ENCODE measurements around the gene REX1BD.
A peak's percentile ranks its signal among the peaks of the same experiment; 100 is the strongest.

Gene REX1BD

DNA sequence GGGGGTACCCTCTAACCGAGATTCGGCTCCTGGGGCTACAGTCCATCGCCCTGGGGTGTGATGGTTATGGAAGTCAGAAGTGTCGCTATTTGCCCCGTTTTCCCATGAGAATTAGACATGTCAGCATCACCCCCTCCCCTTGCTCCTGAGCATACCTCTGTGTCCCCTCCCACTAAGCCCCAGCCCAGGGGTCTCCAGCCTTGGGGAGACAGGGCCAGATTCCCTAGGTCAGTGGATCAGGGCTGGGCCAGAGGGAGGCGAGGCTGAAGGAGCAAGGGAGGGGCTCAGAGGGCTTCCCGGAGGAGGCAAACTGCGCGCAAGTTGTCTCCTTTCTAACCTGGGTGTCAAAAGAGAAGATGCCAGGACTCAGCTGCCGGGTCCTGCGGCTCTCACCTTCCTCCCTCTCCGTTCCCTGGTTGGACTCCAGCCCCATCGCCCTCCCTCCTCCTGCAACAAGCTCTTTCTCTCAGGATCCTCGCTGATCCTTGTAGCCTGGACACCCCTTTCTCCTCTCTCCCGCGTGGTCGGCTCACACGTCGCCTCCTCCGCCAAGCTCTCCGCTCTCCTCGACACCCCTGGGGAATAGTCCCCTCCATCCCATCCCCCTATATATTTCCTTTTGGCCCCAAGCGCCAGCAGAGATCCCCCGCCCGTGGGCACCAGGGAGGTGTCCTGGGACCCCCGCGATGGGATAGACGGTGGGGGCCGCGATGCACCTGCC, 23.6 kb downstream of the REX1BD start:
- Mint-ChIP-seq H3K27me3 (ENCODE audit: low read depth) (peaks cover 82% of the 10 kb centered on the region), H3K4me1 (ENCODE audit: low read depth) (peaks cover 13% of the 10 kb centered on the region), H3K36me3 (ENCODE audit: low read depth) (no peaks in the 10 kb centered on the region)

DNA sequence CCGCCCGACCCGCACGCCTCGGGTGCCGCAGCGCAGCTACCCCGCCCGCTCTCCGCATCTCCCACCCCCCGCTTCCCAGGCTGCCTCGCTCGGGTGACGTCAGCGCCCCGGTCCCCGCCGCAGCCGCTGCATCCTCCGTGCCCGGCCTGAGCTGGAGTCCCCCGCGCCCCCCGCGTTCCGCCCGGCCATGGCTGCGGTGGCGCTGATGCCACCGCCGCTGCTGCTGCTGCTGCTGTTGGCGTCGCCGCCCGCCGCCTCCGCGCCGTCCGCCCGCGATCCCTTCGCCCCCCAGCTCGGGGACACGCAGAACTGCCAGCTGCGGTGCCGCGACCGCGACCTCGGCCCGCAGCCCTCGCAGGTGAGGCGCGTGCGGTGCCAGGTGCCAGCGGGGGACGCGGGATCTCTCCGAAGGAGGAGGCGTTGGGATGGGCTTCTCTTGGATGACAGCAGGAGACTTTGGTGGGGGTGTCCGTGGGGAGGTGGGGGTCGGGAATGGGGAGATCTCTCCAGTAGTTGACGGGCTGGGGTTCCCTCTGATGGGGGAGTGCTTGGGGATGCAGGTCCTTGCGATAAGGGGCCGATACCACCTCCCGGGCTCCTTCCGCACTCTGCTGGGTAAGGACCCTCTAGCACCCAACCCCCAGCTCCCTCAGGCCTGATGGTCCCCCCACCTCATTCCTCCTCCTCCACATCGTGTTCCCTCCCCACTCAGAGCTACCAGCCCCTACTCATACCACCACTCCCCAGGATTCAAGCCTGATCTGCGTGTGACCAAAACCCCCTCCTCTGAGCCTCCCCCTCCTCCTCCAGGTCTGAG, 24.4 kb downstream of the REX1BD start, which contains the start of gene TMEM59L:
Gene TMEM59L (plus strand): TSS at position 99 of the 817 bp plus-strand sequence. CDS start 89 bp downstream, at position 188.
- Mint-ChIP-seq H3K36me3 (ENCODE audit: low read depth) (no peaks in the 10 kb centered on the region), H3K9me3 (no peaks in the 10 kb centered on the region), H3K4me1 (ENCODE audit: low read depth) (peaks cover 13% of the 10 kb centered on the region), H3K27ac (no peak within 1 kb of the TSS), H3K27me3 (ENCODE audit: low read depth) (peaks cover 82% of the 10 kb centered on the region), H3K4me3 (peak within 1 kb of the TSS; percentile 73)

More for the DNA sequence above, 23.6 kb downstream of the REX1BD start:
- Mint-ChIP-seq H3K4me3 (peak overlapping the region; percentile 73), H3K9me3 (no peaks in the 10 kb centered on the region), H3K27ac (no peak overlapping the region)

DNA sequence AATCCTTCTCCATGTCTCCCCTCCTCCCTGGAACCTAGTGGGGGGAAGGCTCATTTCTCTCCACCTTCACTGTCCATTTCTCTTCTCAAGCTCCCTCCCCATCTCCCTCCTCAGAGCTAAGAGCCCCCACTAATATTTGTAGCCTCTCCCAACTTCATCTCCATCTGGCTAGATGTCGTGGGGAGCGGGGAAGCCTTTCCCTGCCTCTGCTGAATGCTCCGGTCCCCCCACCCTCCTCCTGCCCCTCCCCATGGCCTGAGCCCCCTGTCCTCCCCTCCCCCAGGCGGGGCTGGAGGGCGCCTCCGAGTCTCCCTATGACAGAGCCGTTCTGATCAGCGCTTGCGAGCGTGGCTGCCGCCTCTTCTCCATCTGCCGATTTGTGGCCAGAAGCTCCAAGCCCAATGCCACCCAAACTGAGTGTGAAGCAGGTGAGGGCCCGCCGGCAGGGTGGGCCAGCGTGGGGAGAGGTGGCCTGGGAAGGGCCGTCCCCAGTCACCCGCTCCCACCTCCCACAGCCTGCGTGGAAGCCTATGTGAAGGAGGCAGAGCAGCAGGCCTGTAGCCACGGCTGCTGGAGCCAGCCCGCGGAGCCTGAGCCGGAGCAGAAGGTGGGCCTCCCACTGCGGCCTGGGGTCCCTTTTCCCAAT, 25.1 kb downstream of the REX1BD start:
- no peaks in the 10 kb centered on the region for H3K9me3 Mint-ChIP-seq
- peak overlapping the region; percentile 59 for H3K4me3 Mint-ChIP-seq
- peaks cover 75% of the 10 kb centered on the region for H3K27me3 Mint-ChIP-seq (ENCODE audit: low read depth)
- peaks cover 13% of the 10 kb centered on the region for H3K4me1 Mint-ChIP-seq (ENCODE audit: low read depth)
- no peak overlapping the region for H3K27ac Mint-ChIP-seq
- no peaks in the 10 kb centered on the region for H3K36me3 Mint-ChIP-seq (ENCODE audit: low read depth)

DNA sequence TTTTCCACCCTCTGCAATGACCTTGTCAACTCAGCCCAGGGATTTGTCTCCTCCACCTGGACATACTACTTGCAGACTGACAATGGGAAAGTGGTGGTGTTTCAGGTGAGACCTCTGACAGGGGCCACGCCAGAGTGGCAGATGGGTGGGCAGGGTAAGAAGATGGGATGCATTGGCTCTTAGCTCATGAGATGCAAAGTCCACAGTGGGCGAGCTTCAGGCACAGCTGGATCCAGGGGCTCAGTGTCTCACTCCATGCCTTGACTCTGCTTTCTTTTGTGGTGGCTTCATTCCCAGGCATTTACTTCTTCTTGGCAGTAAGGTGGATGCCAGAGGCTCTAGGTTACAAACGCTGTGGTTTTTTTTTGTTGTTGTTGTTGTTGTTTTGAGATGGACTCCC, 27.4 kb downstream of the REX1BD start:
- no peaks in the 10 kb centered on the region for H3K36me3 Mint-ChIP-seq (ENCODE audit: low read depth)
- no peak overlapping the region for H3K27ac Mint-ChIP-seq
- H3K27me3 Mint-ChIP-seq (ENCODE audit: low read depth) = peaks cover 55% of the 10 kb centered on the region
- H3K9me3 Mint-ChIP-seq = no peaks in the 10 kb centered on the region
- H3K4me1 Mint-ChIP-seq (ENCODE audit: low read depth) = peaks cover 11% of the 10 kb centered on the region
- no peak overlapping the region for H3K4me3 Mint-ChIP-seq

DNA sequence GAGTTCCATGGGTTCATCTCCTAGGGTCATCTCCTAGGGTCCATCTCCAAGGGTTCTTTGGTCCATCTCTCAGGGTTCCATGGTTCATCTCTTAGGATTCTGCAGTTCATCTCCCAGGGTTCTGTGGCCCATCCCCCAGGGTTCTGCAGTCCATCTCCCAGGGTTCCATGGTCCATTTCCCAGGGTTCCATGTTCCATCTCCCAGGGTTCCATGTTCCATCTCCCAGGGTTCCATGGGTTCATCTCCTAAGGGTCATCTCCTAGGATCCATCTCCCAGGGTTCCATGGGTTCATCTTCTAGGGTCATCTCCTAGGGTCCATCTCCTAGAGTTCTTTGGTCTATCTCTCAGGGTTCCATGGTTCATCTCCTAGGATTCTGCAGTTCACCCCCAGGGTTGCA, 29.0 kb downstream of the REX1BD start:
- Mint-ChIP-seq H3K9me3 (no peaks in the 10 kb centered on the region), H3K4me3 (no peak overlapping the region), H3K27me3 (ENCODE audit: low read depth) (peaks cover 44% of the 10 kb centered on the region), H3K36me3 (ENCODE audit: low read depth) (no peaks in the 10 kb centered on the region), H3K27ac (no peak overlapping the region), H3K4me1 (ENCODE audit: low read depth) (peaks cover 5% of the 10 kb centered on the region)

DNA sequence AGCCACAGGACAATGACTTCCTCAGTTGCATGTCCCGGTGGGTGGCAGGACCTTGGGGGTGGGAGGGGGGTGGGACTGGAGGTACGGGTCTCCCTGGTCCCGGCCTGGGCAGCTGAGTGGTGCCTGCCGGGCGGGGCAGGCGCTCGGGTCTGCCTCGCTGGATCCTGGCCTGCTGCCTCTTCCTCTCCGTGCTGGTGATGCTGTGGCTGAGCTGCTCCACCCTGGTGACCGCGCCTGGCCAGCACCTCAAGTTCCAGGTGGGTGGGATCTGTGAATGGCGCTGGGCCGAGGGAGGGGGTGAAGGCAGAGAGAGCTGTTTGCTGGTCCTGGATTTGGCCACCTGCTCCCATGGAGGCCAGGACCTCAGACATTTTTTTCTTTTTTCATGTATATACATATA, 29.6 kb downstream of the REX1BD start:
- Mint-ChIP-seq H3K4me3 (no peak overlapping the region), H3K9me3 (no peaks in the 10 kb centered on the region), H3K36me3 (ENCODE audit: low read depth) (no peaks in the 10 kb centered on the region), H3K27ac (no peak overlapping the region), H3K27me3 (ENCODE audit: low read depth) (peaks cover 41% of the 10 kb centered on the region), H3K4me1 (ENCODE audit: low read depth) (peaks cover 3% of the 10 kb centered on the region)

DNA sequence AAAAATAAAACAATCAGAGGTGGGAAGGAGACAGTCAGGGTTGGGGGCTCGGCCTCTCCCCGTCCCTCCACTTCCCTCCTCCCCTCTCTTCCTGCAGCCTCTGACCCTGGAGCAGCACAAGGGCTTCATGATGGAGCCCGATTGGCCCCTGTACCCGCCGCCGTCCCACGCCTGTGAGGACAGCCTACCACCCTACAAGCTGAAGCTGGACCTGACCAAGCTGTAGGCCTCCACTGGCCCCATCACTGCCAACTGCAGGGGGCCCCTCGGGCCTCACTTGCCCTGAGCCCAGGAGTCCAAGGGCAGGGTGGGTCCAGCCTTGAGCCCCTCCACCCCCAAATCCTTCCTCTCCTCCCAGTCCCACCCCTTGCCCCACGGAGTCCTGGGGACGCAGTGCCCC, 31.7 kb downstream of the REX1BD start:
- H3K4me1 Mint-ChIP-seq (ENCODE audit: low read depth) = no peaks in the 10 kb centered on the region
- peaks cover 20% of the 10 kb centered on the region for H3K27me3 Mint-ChIP-seq (ENCODE audit: low read depth)
- no peaks in the 10 kb centered on the region for H3K36me3 Mint-ChIP-seq (ENCODE audit: low read depth)
- no peaks in the 10 kb centered on the region for H3K9me3 Mint-ChIP-seq
- H3K27ac Mint-ChIP-seq = no peak overlapping the region
- H3K4me3 Mint-ChIP-seq = no peak overlapping the region

DNA sequence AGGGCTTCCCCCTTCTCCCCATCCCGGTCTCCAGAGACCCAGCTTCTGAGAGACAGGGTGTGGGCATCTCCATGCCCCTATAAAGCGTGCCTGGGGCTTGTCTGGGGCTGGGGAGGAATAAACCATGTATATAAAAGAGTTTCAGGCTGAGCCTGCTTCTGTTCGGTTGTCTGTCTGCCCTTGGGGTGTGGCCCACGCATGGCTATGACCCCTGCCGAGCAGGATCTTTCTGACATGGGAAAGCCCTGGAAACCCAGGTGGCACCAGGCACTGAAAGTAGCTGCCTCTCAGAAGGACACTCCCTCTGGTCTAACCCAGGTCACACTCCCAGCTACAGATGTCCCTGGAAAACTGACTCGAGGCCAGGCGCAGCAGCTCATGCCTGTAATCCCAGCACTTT, 32.3 kb downstream of the REX1BD start:
- Mint-ChIP-seq H3K27ac (no peak overlapping the region), H3K9me3 (no peaks in the 10 kb centered on the region), H3K36me3 (ENCODE audit: low read depth) (no peaks in the 10 kb centered on the region), H3K27me3 (ENCODE audit: low read depth) (peaks cover 15% of the 10 kb centered on the region), H3K4me3 (no peak overlapping the region), H3K4me1 (ENCODE audit: low read depth) (no peaks in the 10 kb centered on the region)

DNA sequence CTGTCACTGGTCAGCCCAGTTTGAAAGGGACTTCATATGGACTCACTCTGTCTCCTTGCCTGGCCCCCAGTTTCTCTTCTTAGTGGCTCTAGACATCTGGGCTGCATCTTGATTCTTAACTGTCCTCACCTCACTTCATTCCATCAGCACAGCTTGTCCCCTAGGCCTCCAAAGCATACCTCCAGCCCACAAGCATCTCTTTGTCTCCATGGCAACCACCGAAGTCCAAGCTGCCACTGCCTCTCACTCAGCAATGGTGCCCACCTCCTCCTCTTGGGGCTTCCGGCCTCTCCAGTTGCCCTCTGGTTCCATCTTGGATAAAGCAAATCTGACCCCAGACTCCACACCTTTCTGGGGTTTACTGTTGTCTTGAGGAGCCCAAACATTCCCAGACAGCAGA, 38.3 kb downstream of the REX1BD start:
- Mint-ChIP-seq H3K4me1 (ENCODE audit: low read depth) (peaks cover 2% of the 10 kb centered on the region), H3K4me3 (no peak overlapping the region), H3K36me3 (ENCODE audit: low read depth) (no peaks in the 10 kb centered on the region), H3K27me3 (ENCODE audit: low read depth) (peaks cover 3% of the 10 kb centered on the region), H3K27ac (no peak overlapping the region), H3K9me3 (no peaks in the 10 kb centered on the region)

DNA sequence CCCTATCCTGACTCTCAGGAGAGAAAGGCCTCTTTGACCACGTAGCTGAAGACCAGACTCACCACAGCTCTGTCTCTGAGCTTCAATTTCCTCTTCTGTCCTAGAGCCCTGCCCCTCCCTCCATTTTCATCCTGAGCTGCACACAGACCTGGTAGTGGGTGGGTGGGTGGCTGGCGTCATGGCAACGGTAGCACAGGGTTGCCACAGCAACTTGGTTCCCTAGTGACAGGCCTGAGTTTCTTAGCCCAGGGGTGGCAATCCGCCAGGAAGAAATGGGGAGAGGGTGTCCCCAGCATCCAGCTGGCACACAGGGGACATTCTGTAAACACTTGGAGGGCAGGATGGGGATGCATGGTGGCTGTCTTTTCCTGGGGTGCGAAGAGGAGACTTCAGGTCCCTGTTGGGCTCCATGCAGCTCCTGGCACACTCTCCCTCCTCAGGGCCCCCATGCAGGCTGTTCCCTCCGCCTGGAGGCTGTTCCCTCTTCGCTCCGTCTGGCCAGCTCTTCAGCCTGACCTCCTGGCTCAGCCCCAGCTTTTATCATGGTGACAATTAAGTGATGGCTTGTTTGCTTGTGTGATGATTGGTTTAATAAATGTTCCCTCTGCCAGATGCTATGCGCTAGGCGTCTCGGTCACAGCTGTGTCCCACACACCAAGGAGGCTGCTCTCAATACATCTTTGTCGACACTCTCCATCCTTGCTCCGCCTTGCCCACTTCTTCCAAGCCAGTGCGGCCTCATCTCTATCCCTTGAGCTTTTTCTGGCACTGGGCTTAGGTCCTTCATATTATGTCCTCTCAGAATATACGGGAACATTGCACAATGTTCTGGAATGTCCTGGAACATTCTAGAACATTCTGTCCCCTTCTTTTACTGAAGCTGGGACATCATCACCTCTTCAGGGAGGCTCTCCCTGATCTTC, 40.8 kb downstream of the REX1BD start:
- Mint-ChIP-seq H3K9me3 (no peaks in the 10 kb centered on the region), H3K27me3 (ENCODE audit: low read depth) (peaks cover 4% of the 10 kb centered on the region), H3K27ac (no peak overlapping the region), H3K36me3 (ENCODE audit: low read depth) (no peaks in the 10 kb centered on the region), H3K4me1 (ENCODE audit: low read depth) (peaks cover 2% of the 10 kb centered on the region), H3K4me3 (no peak overlapping the region)

DNA sequence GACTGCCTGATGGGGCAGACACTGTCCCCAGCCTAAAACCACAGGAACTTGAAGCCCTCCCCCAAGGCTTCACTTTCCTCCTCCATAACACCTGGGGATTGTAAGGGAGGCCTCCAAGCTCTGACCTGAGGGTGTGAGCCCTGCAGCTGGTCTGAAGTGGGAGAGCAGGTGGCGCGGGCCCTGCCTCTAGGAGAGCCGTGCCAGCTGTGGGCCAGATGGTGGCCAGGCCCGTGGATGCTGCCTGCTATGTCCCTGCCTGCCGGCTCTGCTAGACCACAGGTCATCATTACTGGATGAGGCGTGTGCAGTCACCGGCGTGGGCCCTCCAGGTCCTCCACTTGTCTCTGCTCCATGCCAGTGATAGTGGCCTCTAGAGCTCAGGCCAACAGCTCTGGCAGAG, 44.7 kb downstream of the REX1BD start:
- H3K27ac Mint-ChIP-seq = no peak overlapping the region
- H3K9me3 Mint-ChIP-seq = no peaks in the 10 kb centered on the region
- no peak overlapping the region for H3K4me3 Mint-ChIP-seq
- no peaks in the 10 kb centered on the region for H3K36me3 Mint-ChIP-seq (ENCODE audit: low read depth)
- H3K27me3 Mint-ChIP-seq (ENCODE audit: low read depth) = peaks cover 7% of the 10 kb centered on the region
- H3K4me1 Mint-ChIP-seq (ENCODE audit: low read depth) = peaks cover 23% of the 10 kb centered on the region

DNA sequence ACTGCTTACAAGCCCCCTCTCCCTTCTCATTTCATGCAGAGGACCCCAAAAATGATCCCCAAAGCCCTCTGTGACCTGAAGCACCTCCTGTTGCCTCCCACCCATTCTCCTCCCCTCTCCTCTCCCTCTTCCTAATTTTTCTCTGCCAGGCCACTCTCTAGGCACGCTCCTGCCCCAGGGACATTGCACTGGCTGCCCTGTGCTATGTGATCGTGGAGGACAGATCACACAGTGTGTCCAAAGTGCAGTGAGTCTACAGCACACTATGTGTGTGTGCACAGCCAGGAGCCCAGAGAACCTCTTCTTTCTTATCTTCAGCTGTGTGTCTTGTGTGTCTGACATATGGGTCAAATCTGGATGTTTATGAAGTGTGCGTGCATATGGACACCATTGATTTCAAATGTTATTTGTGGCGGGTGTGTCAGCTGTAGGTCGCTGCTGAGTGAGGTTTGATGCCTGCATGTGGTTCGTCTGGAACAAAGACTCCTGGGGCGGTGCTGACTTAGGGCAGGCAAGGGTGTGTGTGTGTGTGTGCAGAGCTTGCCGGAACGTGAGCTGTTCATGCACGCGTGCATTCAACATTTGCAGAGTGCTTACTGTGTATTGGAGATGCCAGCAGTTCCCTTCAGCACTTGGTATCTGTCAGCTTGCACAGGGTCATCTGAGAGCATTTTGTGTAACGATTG, 46.2 kb downstream of the REX1BD start:
- Mint-ChIP-seq H3K9me3 (no peaks in the 10 kb centered on the region), H3K4me1 (ENCODE audit: low read depth) (peaks cover 27% of the 10 kb centered on the region), H3K36me3 (ENCODE audit: low read depth) (no peaks in the 10 kb centered on the region), H3K27me3 (ENCODE audit: low read depth) (peaks cover 7% of the 10 kb centered on the region), H3K27ac (peak overlapping the region; percentile 12), H3K4me3 (no peak overlapping the region)

DNA sequence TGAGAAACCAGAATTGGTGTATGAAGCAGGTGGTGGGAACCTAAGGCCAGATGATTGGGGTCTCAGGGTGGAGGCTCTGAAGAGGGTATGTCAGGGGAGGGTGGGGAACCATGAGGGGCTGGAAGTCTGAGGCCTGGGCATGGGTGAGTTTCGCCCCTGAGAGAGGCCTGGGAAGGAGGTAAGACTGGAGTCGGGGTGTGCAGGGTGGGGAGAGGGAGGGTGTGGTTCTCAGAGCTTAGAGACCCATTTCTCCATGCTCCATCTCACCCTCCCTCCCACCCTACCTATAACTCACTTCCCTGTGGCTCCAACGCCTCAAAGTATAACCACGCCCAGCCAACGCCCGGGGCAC, 47.2 kb downstream of the REX1BD start:
- H3K4me1 Mint-ChIP-seq (ENCODE audit: low read depth) = peaks cover 27% of the 10 kb centered on the region
- H3K36me3 Mint-ChIP-seq (ENCODE audit: low read depth) = no peaks in the 10 kb centered on the region
- H3K4me3 Mint-ChIP-seq = peak overlapping the region; percentile 95
- peak overlapping the region; percentile 97 for H3K27ac Mint-ChIP-seq
- no peaks in the 10 kb centered on the region for H3K9me3 Mint-ChIP-seq
- peaks cover 7% of the 10 kb centered on the region for H3K27me3 Mint-ChIP-seq (ENCODE audit: low read depth)
